Measurements from ENCODE around the gene CRAMP1. TPM values are rescaled to one million over a fixed set of nuclear protein-coding genes. Genes with fewer than 3 reads are reported as not detected.

CRAMP1 gene
- total RNA-seq, 1 experiment from 2014 or later, result 22.9 TPM

GRCh38 chr16:1689853-1690252 lies 77.7 kb downstream of the CRAMP1 start:
- Histone ChIP-seq H3K9me3 (ENCODE audit: control insufficient read depth in 1 of 2, insufficient read depth in 1 of 2, low read depth in 1 of 2, low read length in 2 of 2) (no peaks in the 10 kb centered on the region), H3K27me3 (ENCODE audit: insufficient read depth, low read length) (no peaks in the 10 kb centered on the region), H3K4me2 (ENCODE audit: low read length) (peak overlapping the region; percentile 59), H2AFZ (ENCODE audit: low read depth, low read length, poor library complexity, severe bottlenecking) (no peak overlapping the region), H3K9me2 (ENCODE audit: insufficient read depth) (no peaks in the 10 kb centered on the region), H3K79me2 (ENCODE audit: insufficient read depth, low read length) (peaks cover 100% of the 10 kb centered on the region), H3K9ac (ENCODE audit: low read length) (peak overlapping the region; percentile 35), H3K27ac (ENCODE audit: low read depth, low read length) (peak overlapping the region; percentile 49), H3K36me3 (ENCODE audit: control insufficient read depth in 1 of 2, insufficient read depth in 2 of 2, low read length in 2 of 2) (peaks cover 34 to 73% of the 10 kb centered on the region in 2 experiments), H3K4me1 (ENCODE audit: control insufficient read depth in 1 of 2, insufficient read depth in 2 of 2, low read length in 2 of 2) (peaks cover 36 to 69% of the 10 kb centered on the region in 2 experiments), H3K4me3 (replicated peaks in 1 of 2; ENCODE audit: low read depth in 1 of 2, low read length in 2 of 2) (no peak overlapping the region), H4K20me1 (ENCODE audit: insufficient read depth) (peaks cover 5% of the 10 kb centered on the region; the same call in 1 of the 2 replicates)
- intact Hi-C loops (cut with micrococcal nuclease), result no loop called here
- ATAC-seq, result no peak; the same call in 1 of the 2 replicates
- CTCF ChIA-PET, result no interaction called here
- BruUV-seq (replicated peaks), result no TSS peak
- no peak for TF ChIP-seq ZBTB33 (IDR thresholded peaks at IDR 0.05; ENCODE audit: extremely low read depth, insufficient replicate concordance, low read length)
- TF ChIP-seq RAD21 (IDR thresholded peaks at IDR 0.05; ENCODE audit: low read depth), result no peak
- TF ChIP-seq ELF1 (IDR thresholded peaks at IDR 0.05; ENCODE audit: borderline replicate concordance, low read depth), result no peak
- no peak for TF ChIP-seq SP1 (IDR thresholded peaks at IDR 0.05; ENCODE audit: low read depth)
- TF ChIP-seq SRF (IDR thresholded peaks at IDR 0.05; ENCODE audit: low read depth), result no peak
- no peak for TF ChIP-seq EZH2phosphoT487 (IDR thresholded peaks at IDR 0.05; ENCODE audit: borderline replicate concordance)
- no peak for TF ChIP-seq ATF3 (IDR thresholded peaks at IDR 0.05)
- TF ChIP-seq YY1 (IDR thresholded peaks at IDR 0.05; ENCODE audit: extremely low read depth, insufficient replicate concordance, low read depth, low read length), result no peak
- no peak for TF ChIP-seq EZH2 (IDR thresholded peaks at IDR 0.05)
- no peak for TF ChIP-seq SIN3A (IDR thresholded peaks at IDR 0.05; ENCODE audit: low read depth)
- DNase-seq (ENCODE audit: low read depth, low spot score), result no peak
- POLR2A ChIA-PET, result interaction anchor here (1.0 kb wide), 1 partner anchor 12 kb away, joined by 4 read pairs; the partner anchor contains the start of gene JPT2
- RAD21 ChIA-PET (ENCODE audit: low non-redundant PET in 1 of 2, low total read pairs in 2 of 2, uncharacterized antibody in 2 of 2, unreplicated experiment in 2 of 2), result no interaction called here
